ENCODE data around the gene BLVRA. TPM values are rescaled to one million over a fixed set of nuclear protein-coding genes. Genes with fewer than 3 reads are reported as not detected.

The BLVRA gene
- total RNA-seq, 1 donor from 2014 or later, result 60.2 TPM

DNA sequence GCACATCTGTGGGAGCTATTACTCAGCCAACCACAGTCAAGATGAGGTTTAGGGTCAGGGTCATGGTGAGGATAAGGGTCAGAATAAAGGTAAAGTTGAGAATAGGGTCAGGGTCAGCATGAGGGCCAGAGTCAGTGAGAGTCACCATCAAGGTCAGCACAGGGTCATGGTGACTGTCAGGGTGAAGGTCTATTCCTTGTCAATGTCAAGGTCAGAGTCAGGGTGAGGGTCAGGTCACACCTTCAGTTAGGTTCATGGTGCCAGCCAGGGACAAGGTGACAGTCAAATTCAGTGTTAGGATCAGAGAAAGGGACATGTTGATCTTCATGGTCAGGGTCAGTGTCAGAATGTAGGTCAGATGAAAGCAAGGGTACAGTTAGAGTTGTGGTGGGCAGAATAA is 96.7 kb downstream of the BLVRA start:
- Histone ChIP-seq H3K27me3 (ENCODE audit: control insufficient read depth, insufficient read depth, low read length) (no peaks in the 10 kb centered on the region), H3K4me3 (ENCODE audit: low read depth, low read length) (no peak overlapping the region), H3K36me3 (ENCODE audit: control insufficient read depth, insufficient read depth, low read length) (no peaks in the 10 kb centered on the region)
- no peak for DNase-seq (ENCODE audit: low read depth)
- TF ChIP-seq, protein P1, sequence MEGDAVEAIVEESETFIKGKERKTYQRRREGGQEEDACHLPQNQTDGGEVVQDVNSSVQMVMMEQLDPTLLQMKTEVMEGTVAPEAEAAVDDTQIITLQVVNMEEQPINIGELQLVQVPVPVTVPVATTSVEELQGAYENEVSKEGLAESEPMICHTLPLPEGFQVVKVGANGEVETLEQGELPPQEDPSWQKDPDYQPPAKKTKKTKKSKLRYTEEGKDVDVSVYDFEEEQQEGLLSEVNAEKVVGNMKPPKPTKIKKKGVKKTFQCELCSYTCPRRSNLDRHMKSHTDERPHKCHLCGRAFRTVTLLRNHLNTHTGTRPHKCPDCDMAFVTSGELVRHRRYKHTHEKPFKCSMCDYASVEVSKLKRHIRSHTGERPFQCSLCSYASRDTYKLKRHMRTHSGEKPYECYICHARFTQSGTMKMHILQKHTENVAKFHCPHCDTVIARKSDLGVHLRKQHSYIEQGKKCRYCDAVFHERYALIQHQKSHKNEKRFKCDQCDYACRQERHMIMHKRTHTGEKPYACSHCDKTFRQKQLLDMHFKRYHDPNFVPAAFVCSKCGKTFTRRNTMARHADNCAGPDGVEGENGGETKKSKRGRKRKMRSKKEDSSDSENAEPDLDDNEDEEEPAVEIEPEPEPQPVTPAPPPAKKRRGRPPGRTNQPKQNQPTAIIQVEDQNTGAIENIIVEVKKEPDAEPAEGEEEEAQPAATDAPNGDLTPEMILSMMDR (IDR thresholded peaks at IDR 0.05; ENCODE audit: insufficient read depth, low read length, poor library complexity, severe bottlenecking), result no peak

- TF ChIP-seq, protein P1 (IDR thresholded peaks at IDR 0.05; ENCODE audit: insufficient read depth, low read length, poor library complexity, severe bottlenecking), result no peak
- Histone ChIP-seq H3K4me3 (ENCODE audit: low read depth, low read length) (no peak overlapping the region), H3K27me3 (ENCODE audit: control insufficient read depth, insufficient read depth, low read length) (no peaks in the 10 kb centered on the region), H3K36me3 (ENCODE audit: control insufficient read depth, insufficient read depth, low read length) (no peaks in the 10 kb centered on the region)
- DNase-seq (ENCODE audit: low read depth), result no peak
These were observed 97.8 kb downstream of the BLVRA start for GRCh38 chr7:43856316-43856715.

Other genes with a start within 250 kb of the BLVRA start
- gene STK17A, start 175.6 kb upstream of the BLVRA start, total RNA-seq, result 12.8 and 14.0 TPM in 2 replicates
- gene COA1, start 29.2 kb upstream of the BLVRA start, total RNA-seq, result 49.5 and 67.1 TPM in 2 replicates
- 142 and 168 TPM in 2 replicates for gene MRPS24, start 110.8 kb downstream of the BLVRA start, total RNA-seq
- 30.0 and 30.1 TPM in 2 replicates for gene URGCP, start 147.9 kb downstream of the BLVRA start, total RNA-seq
- 27.4 and 34.0 TPM in 2 replicates for gene UBE2D4, start 167.8 kb downstream of the BLVRA start, total RNA-seq
- not detected in 2 replicates for gene SPDYE1, start 239.2 kb downstream of the BLVRA start, total RNA-seq